ENCODE data around the gene GARIN3. TPM values are rescaled to one million over a fixed set of nuclear protein-coding genes. Genes with fewer than 3 reads are reported as not detected.

The GARIN3 gene
- total RNA-seq, 1 experiment from 2014 or later, result not detected

GRCh38 chr5:157184117-157184670 is 18.1 kb upstream of the GARIN3 start:
- Histone ChIP-seq H3K27me3 (replicated peaks; ENCODE audit: insufficient read depth, low read depth, low read length, poor library complexity) (peaks cover 13% of the 10 kb centered on the region), H3K9me3 (ENCODE audit: low read depth, low read length, poor library complexity, severe bottlenecking) (no peaks in the 10 kb centered on the region), H3K27ac (ENCODE audit: low read depth, low read length, poor library complexity, severe bottlenecking) (no peak overlapping the region), H3K4me1 (ENCODE audit: insufficient read depth, low read length, poor library complexity, severe bottlenecking) (no peaks in the 10 kb centered on the region), H3K36me3 (ENCODE audit: insufficient read depth, low read length, poor library complexity, severe bottlenecking) (no peaks in the 10 kb centered on the region), H3K4me3 (ENCODE audit: low read depth, low read length, poor library complexity, severe bottlenecking) (no peak overlapping the region)
- ChIA-PET POLR2A (ENCODE audit: low non-redundant PET) (no interaction called here), CTCF (no interaction called here)
- no TSS peak for BruUV-seq (replicated peaks)
- TF ChIP-seq EZH2 (IDR thresholded peaks at IDR 0.05; ENCODE audit: borderline replicate concordance, low read depth, low read length, poor library complexity, severe bottlenecking), result no peak
- no peak for TF ChIP-seq CTCF (conservative IDR thresholded peaks at IDR 0.05; ENCODE audit: low read depth, low read length)
- intact Hi-C loops (cut with micrococcal nuclease; ENCODE audit: unreplicated experiment), result no loop called here
- DNase-seq (ENCODE audit: low spot score), result no peak

DNA sequence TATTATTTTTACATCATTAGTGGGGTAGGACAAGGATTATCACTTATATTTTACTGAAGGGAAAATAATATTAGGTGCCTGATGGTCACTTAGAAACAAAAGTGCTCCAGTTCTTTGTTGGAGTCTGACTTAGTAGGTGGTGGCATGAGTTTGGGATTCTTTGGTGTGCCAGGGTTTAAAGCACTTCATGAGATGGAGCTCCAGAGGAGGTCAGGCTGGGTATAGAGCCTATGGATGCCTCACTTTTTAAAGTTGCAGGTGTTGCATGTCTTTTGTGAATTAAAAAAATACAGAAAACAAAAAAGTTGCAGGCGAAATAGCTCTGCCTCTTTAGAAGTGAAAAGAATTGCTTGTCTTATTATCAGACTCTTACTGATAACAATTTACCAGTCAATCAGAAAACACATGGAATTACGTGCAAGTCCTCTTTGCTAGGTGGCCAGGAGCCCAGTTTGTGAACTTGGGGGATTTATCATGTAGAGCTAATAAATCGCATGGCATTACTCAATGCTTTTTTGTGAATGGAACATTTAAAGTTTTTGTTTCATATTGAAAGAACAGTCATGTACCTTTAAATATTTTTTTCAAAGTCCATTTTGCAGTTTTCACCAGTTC is 16.2 kb upstream of the GARIN3 start:
- POLR2A ChIA-PET (ENCODE audit: low non-redundant PET), result no interaction called here
- intact Hi-C loops (cut with micrococcal nuclease; ENCODE audit: unreplicated experiment), result no loop called here
- no peak for DNase-seq (ENCODE audit: low spot score)
- H3K27me3 ChIP-seq (replicated peaks; ENCODE audit: insufficient read depth, low read depth, low read length, poor library complexity), result peaks cover 16% of the 10 kb centered on the region
- BruUV-seq (replicated peaks), result no TSS peak
- no peaks in the 10 kb centered on the region for H3K4me1 ChIP-seq (ENCODE audit: insufficient read depth, low read length, poor library complexity, severe bottlenecking)
- TF ChIP-seq CTCF (conservative IDR thresholded peaks at IDR 0.05; ENCODE audit: low read depth, low read length) (no peak), EZH2 (IDR thresholded peaks at IDR 0.05; ENCODE audit: borderline replicate concordance, low read depth, low read length, poor library complexity, severe bottlenecking) (no peak)
- CTCF ChIA-PET, result no interaction called here
- no peak overlapping the region for H3K27ac ChIP-seq (ENCODE audit: low read depth, low read length, poor library complexity, severe bottlenecking)
- H3K4me3 ChIP-seq (ENCODE audit: low read depth, low read length, poor library complexity, severe bottlenecking), result no peak overlapping the region
- no peaks in the 10 kb centered on the region for H3K9me3 ChIP-seq (ENCODE audit: low read depth, low read length, poor library complexity, severe bottlenecking)
- H3K36me3 ChIP-seq (ENCODE audit: insufficient read depth, low read length, poor library complexity, severe bottlenecking), result no peaks in the 10 kb centered on the region

GRCh38 chr5:157180374-157181264 is 14.6 kb upstream of the GARIN3 start, which contains the start of gene ITK:
Gene ITK (plus strand): TSS chr5:157180840. CDS start chr5:157180978, 138 bp downstream.
- CTCF ChIA-PET, result no interaction called here
- TF ChIP-seq CTCF (conservative IDR thresholded peaks at IDR 0.05; ENCODE audit: low read depth, low read length), result no peak
- no peak for TF ChIP-seq EZH2 (IDR thresholded peaks at IDR 0.05; ENCODE audit: borderline replicate concordance, low read depth, low read length, poor library complexity, severe bottlenecking)
- no peak for DNase-seq (ENCODE audit: low spot score)
- POLR2A ChIA-PET (ENCODE audit: low non-redundant PET), result no interaction called here
- BruUV-seq (replicated peaks), result no TSS peak
- H3K36me3 ChIP-seq (ENCODE audit: insufficient read depth, low read length, poor library complexity, severe bottlenecking), result no peaks in the 10 kb centered on the region
- no peak within 1 kb of the TSS for H3K27ac ChIP-seq (ENCODE audit: low read depth, low read length, poor library complexity, severe bottlenecking)
- H3K9me3 ChIP-seq (ENCODE audit: low read depth, low read length, poor library complexity, severe bottlenecking), result no peaks in the 10 kb centered on the region
- intact Hi-C loops (cut with micrococcal nuclease; ENCODE audit: unreplicated experiment), result no loop called here
- H3K27me3 ChIP-seq (replicated peaks; ENCODE audit: insufficient read depth, low read depth, low read length, poor library complexity), result peaks cover 16% of the 10 kb centered on the region
- no peaks in the 10 kb centered on the region for H3K4me1 ChIP-seq (ENCODE audit: insufficient read depth, low read length, poor library complexity, severe bottlenecking)
- no peak within 1 kb of the TSS for H3K4me3 ChIP-seq (ENCODE audit: low read depth, low read length, poor library complexity, severe bottlenecking)

Measured in A673 (cell line).